Measurements from ENCODE around the gene ST3GAL2.
A peak's percentile ranks its signal among the peaks of the same experiment; 100 is the strongest.
"Not testable (repeated sequence)": the region's sequence is repeated elsewhere in the genome, so short reads cannot be mapped to it uniquely, and the experiment has no call there.

ST3GAL2 gene

DNA sequence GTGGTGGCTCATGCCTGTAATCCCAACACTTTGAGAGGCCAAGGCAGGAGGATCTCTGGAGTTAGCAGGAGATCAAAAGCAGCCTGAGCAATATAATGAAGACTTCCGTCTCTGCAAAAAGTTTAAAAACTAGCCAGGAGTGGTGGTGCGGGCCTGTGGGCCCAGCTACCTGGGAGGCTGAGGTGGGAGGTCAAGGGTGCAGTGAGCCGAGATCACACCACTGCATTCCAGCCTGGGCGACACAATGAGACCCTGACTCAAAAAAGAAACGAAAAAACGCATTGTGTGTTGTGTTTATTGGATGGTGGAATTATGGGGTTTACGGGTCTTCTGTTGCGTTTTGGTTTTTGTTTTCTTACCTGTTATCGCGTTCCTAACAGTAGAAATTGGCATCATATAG, 93.1 kb downstream of the ST3GAL2 start (continued):
- TF ChIP-seq, protein P1, sequence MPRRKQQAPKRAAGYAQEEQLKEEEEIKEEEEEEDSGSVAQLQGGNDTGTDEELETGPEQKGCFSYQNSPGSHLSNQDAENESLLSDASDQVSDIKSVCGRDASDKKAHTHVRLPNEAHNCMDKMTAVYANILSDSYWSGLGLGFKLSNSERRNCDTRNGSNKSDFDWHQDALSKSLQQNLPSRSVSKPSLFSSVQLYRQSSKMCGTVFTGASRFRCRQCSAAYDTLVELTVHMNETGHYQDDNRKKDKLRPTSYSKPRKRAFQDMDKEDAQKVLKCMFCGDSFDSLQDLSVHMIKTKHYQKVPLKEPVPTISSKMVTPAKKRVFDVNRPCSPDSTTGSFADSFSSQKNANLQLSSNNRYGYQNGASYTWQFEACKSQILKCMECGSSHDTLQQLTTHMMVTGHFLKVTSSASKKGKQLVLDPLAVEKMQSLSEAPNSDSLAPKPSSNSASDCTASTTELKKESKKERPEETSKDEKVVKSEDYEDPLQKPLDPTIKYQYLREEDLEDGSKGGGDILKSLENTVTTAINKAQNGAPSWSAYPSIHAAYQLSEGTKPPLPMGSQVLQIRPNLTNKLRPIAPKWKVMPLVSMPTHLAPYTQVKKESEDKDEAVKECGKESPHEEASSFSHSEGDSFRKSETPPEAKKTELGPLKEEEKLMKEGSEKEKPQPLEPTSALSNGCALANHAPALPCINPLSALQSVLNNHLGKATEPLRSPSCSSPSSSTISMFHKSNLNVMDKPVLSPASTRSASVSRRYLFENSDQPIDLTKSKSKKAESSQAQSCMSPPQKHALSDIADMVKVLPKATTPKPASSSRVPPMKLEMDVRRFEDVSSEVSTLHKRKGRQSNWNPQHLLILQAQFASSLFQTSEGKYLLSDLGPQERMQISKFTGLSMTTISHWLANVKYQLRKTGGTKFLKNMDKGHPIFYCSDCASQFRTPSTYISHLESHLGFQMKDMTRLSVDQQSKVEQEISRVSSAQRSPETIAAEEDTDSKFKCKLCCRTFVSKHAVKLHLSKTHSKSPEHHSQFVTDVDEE (CRISPR knock-in tag; IDR thresholded peaks at IDR 0.05): no peak

DNA sequence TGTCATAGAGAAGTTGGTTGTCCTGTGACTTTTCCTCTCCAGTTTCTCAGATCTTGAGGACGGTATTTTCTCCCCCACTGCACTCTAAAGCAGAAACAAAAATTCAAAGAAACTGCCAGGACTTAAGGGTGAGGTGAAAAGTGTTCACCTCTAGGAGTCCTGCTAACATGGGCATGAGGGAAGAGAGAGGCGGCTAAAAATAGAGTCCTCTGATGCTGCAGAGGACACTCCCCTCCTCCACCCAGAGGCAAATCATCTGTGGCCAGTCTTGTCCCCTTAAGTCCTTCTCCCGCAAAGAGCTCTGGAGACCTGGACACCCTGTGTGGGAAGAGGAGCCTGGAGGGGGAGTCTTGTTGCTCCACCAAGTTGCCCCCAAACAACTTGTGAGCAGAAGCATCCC, 96.9 kb downstream of the ST3GAL2 start:
- TF ChIP-seq ZNF8 (CRISPR knock-in tag; IDR thresholded peaks at IDR 0.05) (no peak), ZNF565 (CRISPR knock-in tag; conservative IDR thresholded peaks at IDR 0.05; ENCODE audit: low read depth) (no peak)
- ATAC-seq: no peak

DNA sequence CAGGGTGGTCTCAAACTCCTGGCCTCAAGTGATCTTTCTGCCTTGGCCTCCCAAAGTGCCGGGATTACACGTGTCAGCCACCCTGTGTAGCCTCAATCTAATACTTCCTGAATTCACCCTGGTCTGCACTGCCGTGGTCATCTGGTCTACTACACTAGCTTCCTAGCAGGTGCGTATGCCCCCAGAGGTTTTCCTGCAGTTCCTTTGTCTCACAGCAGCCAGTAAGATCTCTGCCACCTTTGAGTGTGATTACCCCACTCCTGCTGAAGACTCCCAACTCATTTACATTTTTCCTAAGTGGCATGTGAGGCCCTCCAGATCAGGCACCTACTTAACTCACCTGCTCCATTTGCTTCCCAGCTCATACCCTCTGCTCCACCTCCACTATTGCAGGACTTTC, 97.3 kb downstream of the ST3GAL2 start:
- TF ChIP-seq ARNTL (CRISPR knock-in tag; IDR thresholded peaks at IDR 0.05; ENCODE audit: borderline replicate concordance, low read depth): no peak
- TF ChIP-seq TCF4 (CRISPR knock-in tag; IDR thresholded peaks at IDR 0.05; ENCODE audit: borderline replicate concordance): no peak
- no peak; the same call in 2 of the 3 replicates for ATAC-seq

DNA sequence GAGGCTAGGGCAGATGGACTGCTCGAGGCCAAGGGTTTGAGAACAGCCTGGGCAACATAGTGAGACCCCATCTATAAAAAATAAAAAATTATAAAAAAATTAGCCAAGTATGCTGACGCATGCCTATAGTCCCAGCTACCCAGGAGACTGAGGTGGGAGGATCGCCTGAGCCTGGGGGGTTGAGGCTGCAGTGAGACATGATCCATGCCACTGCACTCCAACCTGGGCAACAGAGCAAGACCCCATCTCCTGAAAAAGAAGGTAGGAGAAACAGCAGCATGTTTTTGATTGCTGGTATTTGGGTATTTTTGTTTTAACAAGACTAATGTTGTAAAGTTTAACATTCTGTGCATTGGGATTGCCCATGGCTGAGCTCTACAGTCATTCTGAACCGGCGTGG, 101.1 kb downstream of the ST3GAL2 start:
- ATAC-seq: no peak
- no peak for TF ChIP-seq ZNF8 (CRISPR knock-in tag; IDR thresholded peaks at IDR 0.05)
- no peak for TF ChIP-seq GLIS3 (CRISPR knock-in tag; IDR thresholded peaks at IDR 0.05)
- no peak for TF ChIP-seq SNAI2 (CRISPR knock-in tag; IDR thresholded peaks at IDR 0.05)
- TF ChIP-seq ZNF70 (CRISPR knock-in tag; IDR thresholded peaks at IDR 0.05): no peak
- TF ChIP-seq ISL1 (CRISPR knock-in tag; IDR thresholded peaks at IDR 0.05): no peak
- TF ChIP-seq, protein P2, sequence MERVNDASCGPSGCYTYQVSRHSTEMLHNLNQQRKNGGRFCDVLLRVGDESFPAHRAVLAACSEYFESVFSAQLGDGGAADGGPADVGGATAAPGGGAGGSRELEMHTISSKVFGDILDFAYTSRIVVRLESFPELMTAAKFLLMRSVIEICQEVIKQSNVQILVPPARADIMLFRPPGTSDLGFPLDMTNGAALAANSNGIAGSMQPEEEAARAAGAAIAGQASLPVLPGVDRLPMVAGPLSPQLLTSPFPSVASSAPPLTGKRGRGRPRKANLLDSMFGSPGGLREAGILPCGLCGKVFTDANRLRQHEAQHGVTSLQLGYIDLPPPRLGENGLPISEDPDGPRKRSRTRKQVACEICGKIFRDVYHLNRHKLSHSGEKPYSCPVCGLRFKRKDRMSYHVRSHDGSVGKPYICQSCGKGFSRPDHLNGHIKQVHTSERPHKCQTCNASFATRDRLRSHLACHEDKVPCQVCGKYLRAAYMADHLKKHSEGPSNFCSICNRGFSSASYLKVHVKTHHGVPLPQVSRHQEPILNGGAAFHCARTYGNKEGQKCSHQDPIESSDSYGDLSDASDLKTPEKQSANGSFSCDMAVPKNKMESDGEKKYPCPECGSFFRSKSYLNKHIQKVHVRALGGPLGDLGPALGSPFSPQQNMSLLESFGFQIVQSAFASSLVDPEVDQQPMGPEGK (CRISPR knock-in tag; IDR thresholded peaks at IDR 0.05; ENCODE audit: borderline replicate concordance): no peak
- TF ChIP-seq, protein P3, sequence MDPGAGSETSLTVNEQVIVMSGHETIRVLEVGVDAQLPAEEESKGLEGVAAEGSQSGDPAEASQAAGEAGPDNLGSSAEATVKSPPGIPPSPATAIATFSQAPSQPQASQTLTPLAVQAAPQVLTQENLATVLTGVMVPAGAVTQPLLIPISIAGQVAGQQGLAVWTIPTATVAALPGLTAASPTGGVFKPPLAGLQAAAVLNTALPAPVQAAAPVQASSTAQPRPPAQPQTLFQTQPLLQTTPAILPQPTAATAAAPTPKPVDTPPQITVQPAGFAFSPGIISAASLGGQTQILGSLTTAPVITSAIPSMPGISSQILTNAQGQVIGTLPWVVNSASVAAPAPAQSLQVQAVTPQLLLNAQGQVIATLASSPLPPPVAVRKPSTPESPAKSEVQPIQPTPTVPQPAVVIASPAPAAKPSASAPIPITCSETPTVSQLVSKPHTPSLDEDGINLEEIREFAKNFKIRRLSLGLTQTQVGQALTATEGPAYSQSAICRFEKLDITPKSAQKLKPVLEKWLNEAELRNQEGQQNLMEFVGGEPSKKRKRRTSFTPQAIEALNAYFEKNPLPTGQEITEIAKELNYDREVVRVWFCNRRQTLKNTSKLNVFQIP (CRISPR knock-in tag; IDR thresholded peaks at IDR 0.05; ENCODE audit: borderline replicate concordance, low read depth): no peak
- no peak for TF ChIP-seq TCF4 (CRISPR knock-in tag; IDR thresholded peaks at IDR 0.05; ENCODE audit: borderline replicate concordance)
- no peak for TF ChIP-seq OSR1 (CRISPR knock-in tag; IDR thresholded peaks at IDR 0.05)
- TF ChIP-seq, protein P4, sequence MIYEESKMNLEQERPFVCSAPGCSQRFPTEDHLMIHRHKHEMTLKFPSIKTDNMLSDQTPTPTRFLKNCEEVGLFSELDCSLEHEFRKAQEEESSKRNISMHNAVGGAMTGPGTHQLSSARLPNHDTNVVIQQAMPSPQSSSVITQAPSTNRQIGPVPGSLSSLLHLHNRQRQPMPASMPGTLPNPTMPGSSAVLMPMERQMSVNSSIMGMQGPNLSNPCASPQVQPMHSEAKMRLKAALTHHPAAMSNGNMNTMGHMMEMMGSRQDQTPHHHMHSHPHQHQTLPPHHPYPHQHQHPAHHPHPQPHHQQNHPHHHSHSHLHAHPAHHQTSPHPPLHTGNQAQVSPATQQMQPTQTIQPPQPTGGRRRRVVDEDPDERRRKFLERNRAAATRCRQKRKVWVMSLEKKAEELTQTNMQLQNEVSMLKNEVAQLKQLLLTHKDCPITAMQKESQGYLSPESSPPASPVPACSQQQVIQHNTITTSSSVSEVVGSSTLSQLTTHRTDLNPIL (CRISPR knock-in tag; IDR thresholded peaks at IDR 0.05; ENCODE audit: low read depth): no peak

DNA sequence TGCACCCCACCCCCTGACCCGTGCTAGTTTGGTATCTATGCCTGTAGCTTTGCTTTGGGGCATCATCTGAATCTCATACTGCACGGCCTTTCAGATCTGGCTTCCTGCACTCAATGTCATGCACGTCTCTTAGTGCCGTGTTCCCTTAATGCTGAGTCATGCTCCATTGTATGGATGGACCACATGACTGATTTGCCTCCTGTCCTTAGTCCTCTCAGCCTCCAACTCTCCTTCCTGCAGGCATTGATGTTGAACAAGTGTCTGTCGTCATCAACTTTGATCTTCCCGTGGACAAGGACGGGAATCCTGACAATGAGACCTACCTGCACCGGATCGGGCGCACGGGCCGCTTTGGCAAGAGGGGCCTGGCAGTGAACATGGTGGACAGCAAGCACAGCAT, 106.2 kb downstream of the ST3GAL2 start:
- ATAC-seq: not testable (repeated sequence)

DNA sequence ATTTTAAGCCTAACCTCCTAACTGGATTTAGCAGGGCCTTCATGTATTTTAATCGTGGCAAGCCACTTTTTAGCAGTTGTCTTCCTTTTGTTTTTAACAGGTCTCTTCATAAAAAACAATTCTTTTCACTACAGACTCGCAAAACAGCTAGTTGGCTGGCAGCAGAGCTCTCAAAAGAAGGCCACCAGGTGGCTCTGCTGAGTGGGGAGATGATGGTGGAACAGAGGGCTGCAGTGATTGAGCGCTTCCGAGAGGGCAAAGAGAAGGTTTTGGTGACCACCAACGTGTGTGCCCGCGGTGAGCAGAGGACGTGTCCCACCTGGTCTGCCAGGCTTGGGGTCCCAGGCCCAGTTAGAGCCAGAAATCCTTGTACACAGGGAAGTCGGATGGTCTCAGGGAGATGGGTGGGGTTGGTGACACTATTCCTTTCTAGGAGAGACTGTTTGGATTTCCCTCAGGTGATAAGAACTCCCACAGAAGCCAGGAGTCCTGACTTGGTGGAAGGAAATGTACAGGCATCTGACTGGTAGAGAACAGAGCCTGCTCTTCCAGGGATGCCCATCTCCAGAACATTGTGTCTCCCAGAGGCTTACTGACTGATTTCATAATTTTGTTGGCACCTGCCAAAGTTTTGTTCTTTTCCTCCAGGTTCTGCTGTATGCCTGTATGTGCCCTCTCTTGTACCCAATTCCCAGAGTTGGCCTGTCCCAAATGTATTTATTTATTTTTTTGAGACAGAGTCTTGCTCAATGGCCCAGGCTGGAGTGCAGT, 107.1 kb downstream of the ST3GAL2 start:
- peak; percentile 84 for ATAC-seq
- TF ChIP-seq, protein P5, sequence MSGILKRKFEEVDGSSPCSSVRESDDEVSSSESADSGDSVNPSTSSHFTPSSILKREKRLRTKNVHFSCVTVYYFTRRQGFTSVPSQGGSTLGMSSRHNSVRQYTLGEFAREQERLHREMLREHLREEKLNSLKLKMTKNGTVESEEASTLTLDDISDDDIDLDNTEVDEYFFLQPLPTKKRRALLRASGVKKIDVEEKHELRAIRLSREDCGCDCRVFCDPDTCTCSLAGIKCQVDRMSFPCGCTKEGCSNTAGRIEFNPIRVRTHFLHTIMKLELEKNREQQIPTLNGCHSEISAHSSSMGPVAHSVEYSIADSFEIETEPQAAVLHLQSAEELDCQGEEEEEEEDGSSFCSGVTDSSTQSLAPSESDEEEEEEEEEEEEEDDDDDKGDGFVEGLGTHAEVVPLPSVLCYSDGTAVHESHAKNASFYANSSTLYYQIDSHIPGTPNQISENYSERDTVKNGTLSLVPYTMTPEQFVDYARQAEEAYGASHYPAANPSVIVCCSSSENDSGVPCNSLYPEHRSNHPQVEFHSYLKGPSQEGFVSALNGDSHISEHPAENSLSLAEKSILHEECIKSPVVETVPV (CRISPR knock-in tag; IDR thresholded peaks at IDR 0.05): no peak
- no peak for TF ChIP-seq ZFP3 (CRISPR knock-in tag; IDR thresholded peaks at IDR 0.05)
- TF ChIP-seq OSR1 (CRISPR knock-in tag; IDR thresholded peaks at IDR 0.05): no peak
- TF ChIP-seq ESRRG (CRISPR knock-in tag; IDR thresholded peaks at IDR 0.05): no peak
- TF ChIP-seq ZFP30 (CRISPR knock-in tag; IDR thresholded peaks at IDR 0.05): no peak
- TF ChIP-seq, protein P2 (CRISPR knock-in tag; IDR thresholded peaks at IDR 0.05; ENCODE audit: borderline replicate concordance): no peak
- no peak for TF ChIP-seq TCF4 (CRISPR knock-in tag; IDR thresholded peaks at IDR 0.05; ENCODE audit: borderline replicate concordance)
- no peak for TF ChIP-seq ZC3H10 (CRISPR knock-in tag; IDR thresholded peaks at IDR 0.05)
- TF ChIP-seq SNAI2 (CRISPR knock-in tag; IDR thresholded peaks at IDR 0.05): no peak

All from SK-N-SH treated with all-trans-retinoic acid at 6 μM for 48 hours (cell line).